HEK293T (cell line): ENCODE measurements around the gene LMAN1.

ENCODE experiments used
- CTCF ChIA-PET: fragments of 350-600 bp; formaldehyde crosslinking; extraction: SDS; loops from one replicate; lab custom pipeline; 2021; ENCODE audit warnings: antibody characterized with exemption, inconsistent platforms; lab: Yijun Ruan, JAX
- POLR2A ChIA-PET: fragments of 350-600 bp; formaldehyde crosslinking; extraction: SDS; loops from one replicate; lab custom pipeline; 2020; ENCODE audit warnings: antibody characterized with exemption, inconsistent platforms; lab: Yijun Ruan, JAX
- DNase-seq: peaks from one replicate; pipeline ENCODE4 v3.0.0; 2012; ENCODE audit warnings: mixed read lengths; ENCODE audit errors: extremely low spot score
- ARNT ChIP-seq: fragments of 450-650 bp; IDR thresholded peaks from 2 replicates; pipeline ENCODE4 v1.6.1; 2017; ENCODE audit warnings: mild to moderate bottlenecking
- BHLHE40 ChIP-seq: fragments of 450-650 bp; IDR thresholded peaks from 2 replicates; pipeline ENCODE4 v1.6.1; 2016; ENCODE audit warnings: mild to moderate bottlenecking, moderate library complexity, borderline replicate concordance
- CTBP1 ChIP-seq: fragments of 450-650 bp; IDR thresholded peaks from 2 replicates; pipeline ENCODE4 v1.6.1; 2016; ENCODE audit warnings: borderline replicate concordance
- ELF4 ChIP-seq: fragments of 450-650 bp; IDR thresholded peaks from 2 replicates; pipeline ENCODE4 v1.6.1; 2017; ENCODE audit warnings: antibody characterized with exemption
- FOXA1 ChIP-seq: fragments of 450-650 bp; IDR thresholded peaks from 2 replicates; pipeline ENCODE4 v1.6.1; 2016; ENCODE audit warnings: mild to moderate bottlenecking
- FOXK2 ChIP-seq: fragments of 450-650 bp; IDR thresholded peaks from 2 replicates; pipeline ENCODE4 v1.6.1; 2016; ENCODE audit warnings: mild to moderate bottlenecking
- FOXM1 ChIP-seq: fragments of 450-650 bp; IDR thresholded peaks from 2 replicates; pipeline ENCODE4 v1.6.1; 2017; ENCODE audit warnings: mild to moderate bottlenecking, borderline replicate concordance
- HDGF ChIP-seq: fragments of 450-650 bp; IDR thresholded peaks from 2 replicates; pipeline ENCODE4 v1.6.1; 2017; ENCODE audit warnings: antibody characterized with exemption, borderline replicate concordance
- L3MBTL2 ChIP-seq: fragments of 450-650 bp; conservative IDR thresholded peaks from 2 replicates; pipeline ENCODE4 v1.6.1; 2016; ENCODE audit warnings: mild to moderate bottlenecking
- LEF1 ChIP-seq: fragments of 450-650 bp; IDR thresholded peaks from 2 replicates; pipeline ENCODE4 v1.6.1; 2017; ENCODE audit warnings: mild to moderate bottlenecking, borderline replicate concordance
- NFRKB ChIP-seq: fragments of 450-650 bp; IDR thresholded peaks from 2 replicates; pipeline ENCODE4 v1.6.1; 2016; ENCODE audit warnings: mild to moderate bottlenecking, moderate library complexity
- SP1 ChIP-seq: fragments of 450-650 bp; IDR thresholded peaks from 2 replicates; pipeline ENCODE4 v1.6.1; 2017
- SUZ12 ChIP-seq: fragments of 450-650 bp; IDR thresholded peaks from 2 replicates; pipeline ENCODE4 v1.6.1; 2016; ENCODE audit warnings: mild to moderate bottlenecking
- TARDBP ChIP-seq: fragments of 450-650 bp; IDR thresholded peaks from 2 replicates; pipeline ENCODE4 v1.6.1; 2016
- ZNF384 ChIP-seq: fragments of 450-650 bp; IDR thresholded peaks from 2 replicates; pipeline ENCODE4 v1.6.1; 2016
- TF ChIP-seq, protein P1 (sequence below): fragments of 450-650 bp; IDR thresholded peaks from 2 replicates; pipeline ENCODE4 v1.6.1; 2016

LMAN1 gene, protein sequence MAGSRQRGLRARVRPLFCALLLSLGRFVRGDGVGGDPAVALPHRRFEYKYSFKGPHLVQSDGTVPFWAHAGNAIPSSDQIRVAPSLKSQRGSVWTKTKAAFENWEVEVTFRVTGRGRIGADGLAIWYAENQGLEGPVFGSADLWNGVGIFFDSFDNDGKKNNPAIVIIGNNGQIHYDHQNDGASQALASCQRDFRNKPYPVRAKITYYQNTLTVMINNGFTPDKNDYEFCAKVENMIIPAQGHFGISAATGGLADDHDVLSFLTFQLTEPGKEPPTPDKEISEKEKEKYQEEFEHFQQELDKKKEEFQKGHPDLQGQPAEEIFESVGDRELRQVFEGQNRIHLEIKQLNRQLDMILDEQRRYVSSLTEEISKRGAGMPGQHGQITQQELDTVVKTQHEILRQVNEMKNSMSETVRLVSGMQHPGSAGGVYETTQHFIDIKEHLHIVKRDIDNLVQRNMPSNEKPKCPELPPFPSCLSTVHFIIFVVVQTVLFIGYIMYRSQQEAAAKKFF

DNA sequence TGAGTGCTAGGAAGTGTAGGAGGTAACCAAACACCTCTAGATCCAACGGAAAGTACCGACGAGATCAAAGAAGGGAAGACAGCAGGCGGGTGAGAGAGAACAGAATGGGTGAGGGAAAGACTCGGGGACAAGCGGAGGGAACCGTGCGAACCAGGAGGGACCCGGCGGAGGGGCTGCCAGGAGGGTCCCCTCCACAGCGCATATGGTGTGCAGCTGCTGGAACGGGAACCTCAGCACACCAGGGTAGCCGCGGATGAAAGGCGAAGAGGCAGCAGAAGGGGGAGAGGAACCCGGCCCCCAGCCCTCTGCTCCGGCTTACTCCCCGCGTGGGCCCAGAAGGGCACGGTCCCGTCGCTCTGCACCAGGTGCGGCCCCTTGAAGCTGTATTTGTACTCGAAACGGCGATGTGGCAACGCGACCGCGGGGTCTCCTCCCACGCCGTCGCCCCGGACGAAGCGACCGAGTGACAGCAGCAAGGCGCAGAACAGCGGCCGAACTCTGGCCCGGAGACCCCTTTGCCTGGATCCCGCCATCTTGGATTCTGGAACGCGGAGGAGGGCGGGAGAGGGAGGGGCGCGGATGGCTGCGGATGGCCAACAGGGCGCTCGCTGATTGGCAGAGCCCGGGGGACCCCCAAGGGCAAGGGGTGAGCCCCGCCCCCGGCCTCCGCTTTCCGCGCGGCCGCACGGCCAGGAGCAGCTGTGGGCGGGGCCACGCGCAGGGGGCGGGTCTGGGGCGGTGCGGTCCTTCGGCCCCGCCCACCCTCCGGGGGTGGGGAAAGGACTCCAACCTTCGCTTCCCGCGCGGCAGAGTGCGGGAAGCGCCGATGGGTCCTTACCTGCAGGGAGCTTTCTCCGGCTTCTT, at the start of gene LMAN1:
TSS of gene LMAN1 (minus strand) at position 554 of the 864 bp plus-strand sequence. CDS start at position 533, 21 bp downstream.
- CTCF ChIA-PET, result interaction anchor here (1.1 kb wide), 1 partner anchor 43 kb away, joined by 5 read pairs; no protein-coding TSS in a partner anchor
- peak; percentile 93 for DNase-seq
- POLR2A ChIA-PET, result interaction anchor here (0.9 to 1.2 kb wide), 6 partner anchors 12 to 50 kb away, joined by 3 to 5 read pairs (median 4); no protein-coding TSS in a partner anchor

DNA sequence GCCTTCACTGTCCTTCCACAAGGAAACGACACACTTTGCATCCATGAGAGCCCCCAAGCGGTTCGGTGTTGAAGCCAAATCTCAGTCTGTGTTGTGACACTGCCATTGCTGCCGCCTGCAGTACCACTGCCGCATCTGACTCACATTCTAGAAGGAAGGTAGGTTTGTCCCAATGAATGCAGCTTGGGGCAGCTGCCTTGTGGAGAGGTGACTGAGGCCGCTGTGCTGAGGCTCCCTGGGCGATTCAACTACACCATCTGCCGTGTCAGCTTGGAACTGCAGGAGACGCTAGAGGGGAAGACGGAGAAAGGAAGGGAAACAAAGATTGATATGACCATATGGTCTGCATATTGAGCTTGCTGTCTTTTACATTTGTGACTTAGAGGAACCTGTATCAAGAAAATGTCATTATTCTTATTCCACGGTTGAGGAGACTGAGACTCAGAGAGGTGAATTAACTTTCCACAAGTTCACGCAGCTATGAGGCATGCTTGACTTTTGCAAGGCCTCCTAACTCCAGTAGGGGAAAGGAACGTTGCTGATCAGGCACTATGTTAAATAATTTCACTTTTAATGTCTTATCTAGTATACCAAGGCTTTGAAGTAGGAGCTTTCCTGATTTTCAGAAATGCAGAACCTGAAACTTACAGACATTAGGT, 43.5 kb upstream of the LMAN1 start:
- TF ChIP-seq ARNT, result no peak
- TF ChIP-seq BHLHE40, result no peak
- no peak for TF ChIP-seq FOXA1
- peak; percentile 83 for DNase-seq
- CTCF ChIA-PET, result interaction anchor here (0.6 to 2.6 kb wide), 19 partner anchors 9 to 634 kb away, joined by 3 to 43 read pairs (median 4); partner anchors contain the start of gene LMAN1
- POLR2A ChIA-PET, result interaction anchor here (1.0 to 1.6 kb wide), 3 partner anchors 15 to 152 kb away, joined by 3 to 5 read pairs (median 3); partner anchors contain the start of gene LMAN1

More for the DNA sequence above, at the start of gene LMAN1:
- TF ChIP-seq, protein P1, sequence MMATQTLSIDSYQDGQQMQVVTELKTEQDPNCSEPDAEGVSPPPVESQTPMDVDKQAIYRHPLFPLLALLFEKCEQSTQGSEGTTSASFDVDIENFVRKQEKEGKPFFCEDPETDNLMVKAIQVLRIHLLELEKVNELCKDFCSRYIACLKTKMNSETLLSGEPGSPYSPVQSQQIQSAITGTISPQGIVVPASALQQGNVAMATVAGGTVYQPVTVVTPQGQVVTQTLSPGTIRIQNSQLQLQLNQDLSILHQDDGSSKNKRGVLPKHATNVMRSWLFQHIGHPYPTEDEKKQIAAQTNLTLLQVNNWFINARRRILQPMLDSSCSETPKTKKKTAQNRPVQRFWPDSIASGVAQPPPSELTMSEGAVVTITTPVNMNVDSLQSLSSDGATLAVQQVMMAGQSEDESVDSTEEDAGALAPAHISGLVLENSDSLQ, result peak; percentile 80
- 0 out of 2 replicates have a peak, but pooled peaks have one; percentile 25 for TF ChIP-seq NFRKB
- no peak for TF ChIP-seq CTBP1

DNA sequence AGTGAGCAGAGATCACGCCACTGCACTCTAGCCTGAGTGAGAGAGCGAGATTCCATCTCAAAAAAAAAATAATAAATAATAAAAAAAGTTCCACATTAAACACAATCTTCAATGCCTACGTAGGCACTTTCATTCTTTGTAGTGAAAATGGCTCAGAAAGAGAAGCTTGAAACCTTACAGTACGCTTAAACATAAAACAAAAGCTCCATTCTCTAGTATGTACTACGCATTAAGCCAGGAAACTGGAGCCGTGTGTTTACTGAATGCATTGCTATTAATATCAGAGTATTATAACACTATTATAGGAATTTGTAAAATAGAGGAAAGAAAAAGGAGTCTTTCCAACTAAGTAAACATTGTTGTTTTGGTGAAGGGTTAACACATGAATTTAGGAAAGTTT, 41.3 kb upstream of the LMAN1 start:
- TF ChIP-seq L3MBTL2, result no peak
- no peak for TF ChIP-seq TARDBP
- no peak for DNase-seq
- CTCF ChIA-PET, result interaction anchor here (0.6 kb wide), 1 partner anchor 316 kb away, joined by 12 read pairs; no protein-coding TSS in a partner anchor
- POLR2A ChIA-PET, result no interaction called here

DNA sequence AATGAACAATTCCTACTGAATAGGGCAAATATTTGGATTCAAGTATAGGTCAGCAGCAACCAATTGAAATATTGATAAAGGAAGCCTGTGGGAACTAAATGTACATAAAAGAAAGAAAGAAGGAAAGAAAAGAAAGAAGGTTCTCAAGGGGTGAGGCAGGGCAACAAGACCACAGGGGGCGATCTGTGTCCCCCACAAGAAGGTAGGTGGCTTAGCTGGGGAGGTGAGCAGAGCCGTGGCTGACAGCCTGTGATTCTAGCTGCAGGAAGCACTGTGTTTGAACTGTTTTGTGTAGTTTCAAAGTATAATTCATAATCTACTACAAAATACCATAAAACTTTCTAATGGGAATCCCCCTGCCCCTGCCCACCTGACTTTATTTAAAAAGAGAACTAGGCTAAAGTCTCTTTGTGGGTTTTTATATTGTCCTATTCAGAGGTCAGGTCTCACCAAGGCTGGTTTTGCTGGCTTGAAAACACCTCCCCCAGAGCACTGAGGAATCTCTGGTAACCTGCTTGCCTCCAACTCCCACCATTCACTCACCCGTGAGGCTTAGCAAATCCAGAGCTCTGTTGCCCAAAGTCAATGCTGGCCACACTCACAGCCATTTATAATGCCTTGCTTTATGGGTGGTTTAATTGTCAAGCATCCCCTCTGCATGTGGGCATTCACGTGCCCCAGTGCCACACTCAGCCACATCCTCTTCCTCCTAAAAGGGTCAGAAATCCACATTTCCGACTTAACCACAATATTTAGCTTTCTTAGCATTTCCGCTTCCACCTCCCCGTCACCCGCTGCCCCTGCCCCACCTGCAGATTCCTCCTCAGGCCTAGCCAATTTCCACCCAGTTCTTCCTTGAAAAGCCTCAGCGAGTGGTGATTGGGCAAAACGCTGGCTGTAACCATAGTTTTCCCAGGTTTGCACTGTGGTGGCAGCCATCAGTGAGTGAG, 36.4 kb upstream of the LMAN1 start:
- no peak for DNase-seq
- ChIA-PET POLR2A (no interaction called here), CTCF (interaction anchor here (0.5 to 0.6 kb wide), 2 partner anchors 86 to 114 kb away, joined by 3 to 4 read pairs; no protein-coding TSS in a partner anchor)
- no peak for TF ChIP-seq BHLHE40
- TF ChIP-seq HDGF, result no peak
- no peak for TF ChIP-seq ZNF384
- TF ChIP-seq TARDBP, result no peak
- TF ChIP-seq SP1, result no peak
- no peak for TF ChIP-seq ELF4
- TF ChIP-seq FOXM1, result no peak
- no peak for TF ChIP-seq LEF1
- no peak for TF ChIP-seq NFRKB
- TF ChIP-seq FOXK2, result no peak

DNA sequence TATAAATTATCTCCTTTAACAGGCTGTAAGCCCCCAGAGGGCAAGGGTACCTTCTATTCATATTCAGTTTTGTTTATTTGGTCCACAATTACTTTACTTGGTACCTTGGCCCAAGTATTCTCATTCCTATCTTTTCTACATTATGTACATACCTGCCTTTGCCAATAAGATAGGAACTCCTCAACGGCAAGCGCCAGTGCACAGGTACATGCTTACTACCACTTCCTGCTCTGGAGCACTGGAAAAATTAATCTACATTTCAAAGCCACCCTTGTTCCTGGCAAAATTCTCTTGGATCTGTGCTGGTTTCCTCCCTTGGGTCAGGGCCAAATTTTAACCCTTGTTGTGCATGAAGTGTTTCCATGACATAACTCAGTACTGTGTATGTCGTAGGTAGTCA, 34.3 kb upstream of the LMAN1 start:
- no peak for TF ChIP-seq ARNT
- TF ChIP-seq SP1, result no peak
- TF ChIP-seq NFRKB, result no peak
- TF ChIP-seq TARDBP, result no peak
- no peak for TF ChIP-seq LEF1
- no peak for DNase-seq
- CTCF ChIA-PET, result interaction anchor here (2.6 kb wide), 1 partner anchor 9 kb away, joined by 9 read pairs; no protein-coding TSS in a partner anchor
- POLR2A ChIA-PET, result no interaction called here

DNA sequence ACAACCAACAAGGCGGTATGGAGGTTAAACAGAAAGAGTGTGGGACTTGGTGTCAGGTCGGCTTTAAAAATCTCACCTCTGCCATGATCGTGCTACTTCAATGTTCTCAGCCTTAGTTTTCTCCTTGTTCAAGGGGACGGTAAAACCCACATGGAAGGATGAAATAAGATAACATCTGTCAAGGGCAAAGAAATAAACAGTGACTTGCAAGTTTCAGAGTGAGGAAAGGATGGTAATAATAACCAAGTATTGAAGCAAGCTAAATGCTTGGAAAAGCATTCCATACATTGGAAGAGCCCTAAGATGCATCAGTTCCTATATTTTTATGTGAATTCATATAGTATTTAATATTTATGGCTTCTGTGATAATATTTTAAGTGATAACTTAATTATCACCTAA, 29.8 kb upstream of the LMAN1 start:
- TF ChIP-seq ARNT, result no peak
- no peak for TF ChIP-seq HDGF
- TF ChIP-seq, protein P1, result no peak
- no peak for TF ChIP-seq BHLHE40
- no peak for TF ChIP-seq FOXM1
- no peak for TF ChIP-seq L3MBTL2
- no peak for TF ChIP-seq TARDBP
- no peak for TF ChIP-seq SUZ12
- TF ChIP-seq SP1, result no peak
- TF ChIP-seq ELF4, result no peak
- no peak for TF ChIP-seq FOXK2
- no peak for TF ChIP-seq ZNF384
- TF ChIP-seq CTBP1, result no peak
- no peak for TF ChIP-seq FOXA1
- TF ChIP-seq LEF1, result no peak
- ChIA-PET CTCF (no interaction called here), POLR2A (interaction anchor here (0.8 to 1.4 kb wide), 2 partner anchors 14 to 29 kb away, joined by 3 read pairs; no protein-coding TSS in a partner anchor)
- DNase-seq, result no peak
